GM12801 (cell line): ENCODE data around the gene INPP5B.

Experiments
- TF ChIP-seq, protein P1 (sequence below): IDR thresholded peaks from one replicate; pipeline ENCODE4 v1.5.1; 2011; ENCODE audit warnings: control low read depth; ENCODE audit not compliant: insufficient read length; ENCODE audit errors: extremely low read depth

INPP5B gene

DNA sequence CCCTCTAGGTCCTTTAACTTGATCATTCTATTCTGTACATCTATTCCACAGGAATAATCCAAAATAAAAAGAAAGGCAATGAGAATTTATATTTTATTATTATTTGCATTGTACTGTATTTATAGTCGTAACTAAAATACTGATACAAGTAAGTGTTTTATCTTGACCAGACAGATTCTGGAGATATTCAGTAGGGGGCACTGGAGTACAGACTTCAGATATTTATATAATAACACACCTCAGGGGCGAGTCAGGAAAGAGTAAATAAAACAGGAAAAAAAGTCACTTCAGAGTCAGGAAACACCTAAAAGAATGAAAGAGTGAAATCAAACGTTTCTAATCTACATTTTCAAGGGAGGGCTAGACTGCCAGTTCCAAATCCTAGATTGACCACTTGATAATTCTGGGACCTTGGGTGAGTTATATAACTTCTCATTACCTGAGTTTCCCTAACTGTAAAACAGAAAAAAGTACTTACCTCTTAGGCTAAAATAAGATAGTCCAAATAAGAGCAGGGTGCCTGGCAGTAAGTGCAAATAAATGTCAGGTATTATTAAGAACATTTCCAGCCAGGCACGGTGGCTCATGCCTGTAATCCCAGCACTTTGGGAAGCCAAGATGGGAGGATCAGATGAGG, 56.4 kb downstream of the INPP5B start:
- TF ChIP-seq, protein P1, sequence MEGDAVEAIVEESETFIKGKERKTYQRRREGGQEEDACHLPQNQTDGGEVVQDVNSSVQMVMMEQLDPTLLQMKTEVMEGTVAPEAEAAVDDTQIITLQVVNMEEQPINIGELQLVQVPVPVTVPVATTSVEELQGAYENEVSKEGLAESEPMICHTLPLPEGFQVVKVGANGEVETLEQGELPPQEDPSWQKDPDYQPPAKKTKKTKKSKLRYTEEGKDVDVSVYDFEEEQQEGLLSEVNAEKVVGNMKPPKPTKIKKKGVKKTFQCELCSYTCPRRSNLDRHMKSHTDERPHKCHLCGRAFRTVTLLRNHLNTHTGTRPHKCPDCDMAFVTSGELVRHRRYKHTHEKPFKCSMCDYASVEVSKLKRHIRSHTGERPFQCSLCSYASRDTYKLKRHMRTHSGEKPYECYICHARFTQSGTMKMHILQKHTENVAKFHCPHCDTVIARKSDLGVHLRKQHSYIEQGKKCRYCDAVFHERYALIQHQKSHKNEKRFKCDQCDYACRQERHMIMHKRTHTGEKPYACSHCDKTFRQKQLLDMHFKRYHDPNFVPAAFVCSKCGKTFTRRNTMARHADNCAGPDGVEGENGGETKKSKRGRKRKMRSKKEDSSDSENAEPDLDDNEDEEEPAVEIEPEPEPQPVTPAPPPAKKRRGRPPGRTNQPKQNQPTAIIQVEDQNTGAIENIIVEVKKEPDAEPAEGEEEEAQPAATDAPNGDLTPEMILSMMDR = no peak

DNA sequence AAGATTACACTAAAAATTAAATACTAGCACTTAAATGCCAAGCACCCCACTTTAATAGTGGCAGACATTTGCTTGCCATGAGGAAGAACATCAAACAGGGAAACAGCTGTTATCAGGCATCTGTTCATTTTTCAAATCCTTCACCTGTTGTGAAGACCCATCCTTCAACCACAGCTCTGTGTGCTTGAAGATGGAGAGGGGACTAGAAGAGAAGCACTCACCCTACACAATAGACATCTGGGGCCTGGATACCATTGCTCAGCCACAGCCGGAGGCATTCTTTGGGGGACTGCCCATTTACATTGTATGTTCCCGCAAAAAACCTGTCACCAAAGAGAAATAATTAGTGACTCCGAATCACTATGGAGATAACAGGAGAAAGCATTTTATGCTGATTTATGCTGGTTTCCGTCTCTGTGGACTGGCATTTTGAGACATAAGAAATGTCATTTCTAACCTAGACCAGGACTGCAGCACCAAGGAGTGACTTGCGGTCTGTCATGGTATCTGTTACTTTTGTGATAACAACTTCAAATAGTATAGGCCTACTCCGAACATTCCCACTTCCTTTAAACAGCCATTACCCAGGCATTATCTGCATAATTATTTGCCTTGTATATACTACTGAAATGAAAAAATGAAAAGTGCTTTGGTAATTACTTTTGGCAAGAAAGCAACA, 58.7 kb downstream of the INPP5B start:
- TF ChIP-seq, protein P1 = no peak

DNA sequence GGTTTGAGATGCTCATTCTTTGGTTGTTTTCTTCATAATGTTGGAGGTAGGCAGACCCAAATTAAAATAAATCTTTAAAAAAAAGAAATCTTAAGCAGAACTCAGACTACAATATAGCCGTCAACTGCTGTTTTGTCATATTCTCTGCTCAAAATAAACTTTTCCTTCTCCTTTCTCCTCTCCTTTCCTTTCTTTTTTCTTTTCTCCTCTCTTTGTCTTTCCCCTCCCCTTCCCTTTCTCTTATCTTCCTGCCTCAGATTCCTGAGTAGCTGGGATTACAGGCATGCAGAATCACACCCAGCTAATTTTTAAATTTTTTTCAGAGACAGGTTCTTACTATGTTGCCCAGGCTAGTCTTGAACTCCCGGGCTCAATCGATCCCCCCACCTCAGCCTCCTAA, 62.7 kb downstream of the INPP5B start:
- TF ChIP-seq, protein P1 = no peak

DNA sequence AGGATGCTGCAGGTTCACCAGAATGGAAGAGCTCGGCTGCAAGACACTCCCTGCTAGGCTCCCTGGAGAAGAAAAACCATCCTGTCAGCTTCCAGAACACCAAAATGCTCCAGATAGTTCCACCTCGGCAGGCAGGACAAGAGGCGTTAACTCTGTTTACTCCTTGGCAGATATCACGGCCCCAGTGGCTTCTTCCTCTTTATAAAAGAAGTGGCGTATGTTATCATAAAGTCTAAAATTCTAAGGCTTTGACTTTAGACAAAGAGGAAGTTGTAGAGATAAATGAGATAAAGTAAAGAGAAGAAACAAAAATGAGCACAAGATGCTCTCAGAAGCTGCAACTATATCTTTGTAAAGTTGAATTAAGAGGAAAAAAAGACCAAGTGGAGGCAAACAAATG, 63.2 kb downstream of the INPP5B start:
- TF ChIP-seq, protein P1 = no peak

DNA sequence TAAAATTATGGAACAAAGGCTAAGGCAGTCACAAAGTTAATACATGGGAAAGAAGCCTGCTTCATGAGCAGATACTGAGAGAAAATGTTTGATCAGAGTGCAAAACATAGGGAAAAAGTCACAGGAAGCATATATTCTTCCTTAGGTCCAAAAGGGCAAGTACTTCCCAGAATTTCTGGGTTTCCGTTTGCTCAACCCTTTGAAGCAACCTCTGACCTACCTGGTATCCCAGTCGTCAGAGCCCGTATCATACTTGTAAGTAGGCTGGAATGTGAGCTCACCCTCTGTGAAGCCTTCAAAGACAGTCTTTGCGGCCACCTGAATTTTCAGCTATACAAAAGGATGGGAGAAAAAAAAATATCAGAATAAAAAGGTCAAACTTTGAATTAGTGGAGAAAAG, 67.0 kb downstream of the INPP5B start:
- TF ChIP-seq, protein P1 = no peak

DNA sequence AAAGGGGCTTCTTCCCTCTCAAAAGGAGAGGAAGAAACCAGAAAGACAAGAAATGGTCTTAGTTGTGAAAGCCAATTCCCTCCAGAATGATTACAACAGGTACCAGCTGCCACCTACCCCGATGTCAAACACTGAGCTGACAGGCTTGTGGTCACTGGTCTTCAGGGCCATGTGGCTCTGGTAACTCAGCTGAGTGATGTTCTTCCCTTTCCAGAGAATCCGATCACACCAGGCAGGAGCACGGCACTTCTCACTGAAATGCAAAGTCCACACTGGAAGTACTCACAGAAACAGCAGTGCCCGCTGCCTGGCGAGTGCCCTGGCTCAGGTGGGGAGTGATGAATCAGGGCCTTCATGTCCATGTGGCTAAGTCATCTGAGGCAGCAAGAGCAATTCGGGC, 68.8 kb downstream of the INPP5B start:
- TF ChIP-seq, protein P1 = no peak

DNA sequence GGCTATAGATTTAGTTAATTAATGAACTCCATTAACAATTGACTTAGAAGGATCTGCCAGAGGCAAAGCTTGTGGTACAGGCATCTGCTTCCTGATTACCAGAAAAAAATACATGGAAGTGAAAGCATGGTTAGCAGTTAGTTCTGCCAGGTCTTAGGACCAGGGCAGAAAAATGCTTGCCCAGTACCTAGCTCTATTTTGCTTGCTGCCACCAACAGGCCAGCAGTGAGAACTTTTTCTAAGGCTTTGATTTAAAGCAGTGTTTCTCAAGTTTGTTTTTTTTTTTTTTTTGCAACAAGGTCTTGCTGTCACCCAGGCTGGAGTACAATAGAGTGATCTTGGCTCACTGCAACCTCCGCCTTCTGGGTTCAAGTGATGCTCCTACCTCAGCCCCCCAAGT, 71.0 kb downstream of the INPP5B start:
- TF ChIP-seq, protein P1 = no peak
